GM21825 (cell line): ENCODE results near the gene KCNJ15.
"Not testable (repeated sequence)": the region's sequence is repeated elsewhere in the genome, so short reads cannot be mapped to it uniquely, and the experiment has no call there.

Source experiments
- ATAC-seq: cut with Tn5 transposase; IDR thresholded peaks from one replicate; pipeline ENCODE4 v1.9.1; 2021; ENCODE audit warnings: mild to moderate bottlenecking, moderate library complexity; ENCODE audit not compliant: unreplicated experiment

The KCNJ15 gene

GRCh38 chr21:38256599-38257302, at the start of gene KCNJ15:
KCNJ15 (plus strand) TSS chr21:38256991; CDS start chr21:38299262, 42,271 bp downstream.
- ATAC-seq: no peak

GRCh38 chr21:38208118-38208517, 48.7 kb upstream of the KCNJ15 start:
- no peak for ATAC-seq

GRCh38 chr21:38211321-38211720, 45.5 kb upstream of the KCNJ15 start:
- no peak for ATAC-seq

- ATAC-seq: no peak
Observed at GRCh38 chr21:38212706-38213105, 44.1 kb upstream of the KCNJ15 start.

GRCh38 chr21:38219049-38219628, 37.7 kb upstream of the KCNJ15 start:
- no peak for ATAC-seq

- ATAC-seq: no peak
Observed at GRCh38 chr21:38220270-38220737, 36.5 kb upstream of the KCNJ15 start.

- ATAC-seq: no peak
Observed at GRCh38 chr21:38221594-38221993, 35.2 kb upstream of the KCNJ15 start.

GRCh38 chr21:38223893-38224540, 32.8 kb upstream of the KCNJ15 start:
- no peak for ATAC-seq

GRCh38 chr21:38227401-38227800, 29.4 kb upstream of the KCNJ15 start:
- ATAC-seq: no peak

- ATAC-seq: no peak
Observed at GRCh38 chr21:38228115-38228514, 28.7 kb upstream of the KCNJ15 start.

- no peak for ATAC-seq
Observed at GRCh38 chr21:38228537-38228936, 28.3 kb upstream of the KCNJ15 start.

GRCh38 chr21:38229260-38229877, 27.4 kb upstream of the KCNJ15 start:
- ATAC-seq: no peak

- ATAC-seq: no peak
Observed at GRCh38 chr21:38234395-38235142, 22.2 kb upstream of the KCNJ15 start.

GRCh38 chr21:38235251-38235650, 21.5 kb upstream of the KCNJ15 start:
- ATAC-seq: not testable (repeated sequence)

- no peak for ATAC-seq
Observed at GRCh38 chr21:38236232-38236631, 20.6 kb upstream of the KCNJ15 start.

GRCh38 chr21:38239672-38240071, 17.1 kb upstream of the KCNJ15 start:
- no peak for ATAC-seq

- no peak for ATAC-seq
Observed at GRCh38 chr21:38240129-38240528, 16.7 kb upstream of the KCNJ15 start.

GRCh38 chr21:38241029-38241740, 15.6 kb upstream of the KCNJ15 start:
- no peak for ATAC-seq

GRCh38 chr21:38242061-38242460, 14.7 kb upstream of the KCNJ15 start:
- ATAC-seq: no peak

GRCh38 chr21:38243732-38244406, 12.9 kb upstream of the KCNJ15 start:
- no peak for ATAC-seq
